ENCODE measurements around the gene NCOA1. TPM values are rescaled to one million over a fixed set of nuclear protein-coding genes. Genes with fewer than 3 reads are reported as not detected.

The NCOA1 gene
- total and polyA plus RNA-seq, 2 donors (not counting 3 experiments of a cell fraction or from before 2014, with no cell fraction given), result 11.4 to 14.1 TPM

DNA sequence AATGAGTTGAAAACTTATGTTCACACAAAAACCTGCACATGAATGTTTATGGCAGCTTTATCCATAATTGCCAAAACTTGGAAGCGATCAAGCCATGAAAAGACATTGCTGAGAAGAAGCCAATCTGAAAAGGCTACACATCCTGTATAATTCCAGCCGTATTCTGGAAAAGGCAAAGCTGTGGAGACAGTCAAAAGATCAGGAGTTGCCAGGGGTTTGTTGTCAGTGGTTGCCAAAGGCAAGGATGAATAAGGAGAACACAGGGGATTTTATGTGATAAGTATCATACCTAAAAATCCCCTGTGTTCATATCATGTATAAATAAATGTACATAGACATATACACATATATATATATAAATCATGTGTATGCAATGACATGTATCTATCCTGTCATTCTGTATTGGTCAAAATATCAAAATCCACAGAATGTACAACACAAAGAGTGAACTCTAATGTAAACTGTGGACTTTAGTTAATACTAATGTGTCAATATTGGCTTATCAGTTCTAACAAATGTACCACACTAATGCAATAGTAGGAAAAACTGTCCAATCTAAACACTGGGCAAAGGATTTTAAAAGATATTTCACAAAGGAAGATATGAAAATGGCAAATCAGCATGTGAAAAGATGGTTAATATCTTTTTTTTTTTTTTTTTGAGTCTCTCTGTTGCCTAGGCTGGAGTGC, 226.4 kb downstream of the NCOA1 start:
- dilution Hi-C loops (cut with MboI; ENCODE audit: extremely low pct_ligation_motif_present, low sequenced_read_pairs), result no loop called here

More for the DNA sequence above, 226.4 kb downstream of the NCOA1 start:
- no peak overlapping the region for H3K27ac ChIP-seq (ENCODE audit: insufficient read depth, low read depth, low read length)
- no peaks in the 10 kb centered on the region for H3K79me2 ChIP-seq (ENCODE audit: control insufficient read depth, insufficient read depth, low read length)
- TF ChIP-seq, protein P1, sequence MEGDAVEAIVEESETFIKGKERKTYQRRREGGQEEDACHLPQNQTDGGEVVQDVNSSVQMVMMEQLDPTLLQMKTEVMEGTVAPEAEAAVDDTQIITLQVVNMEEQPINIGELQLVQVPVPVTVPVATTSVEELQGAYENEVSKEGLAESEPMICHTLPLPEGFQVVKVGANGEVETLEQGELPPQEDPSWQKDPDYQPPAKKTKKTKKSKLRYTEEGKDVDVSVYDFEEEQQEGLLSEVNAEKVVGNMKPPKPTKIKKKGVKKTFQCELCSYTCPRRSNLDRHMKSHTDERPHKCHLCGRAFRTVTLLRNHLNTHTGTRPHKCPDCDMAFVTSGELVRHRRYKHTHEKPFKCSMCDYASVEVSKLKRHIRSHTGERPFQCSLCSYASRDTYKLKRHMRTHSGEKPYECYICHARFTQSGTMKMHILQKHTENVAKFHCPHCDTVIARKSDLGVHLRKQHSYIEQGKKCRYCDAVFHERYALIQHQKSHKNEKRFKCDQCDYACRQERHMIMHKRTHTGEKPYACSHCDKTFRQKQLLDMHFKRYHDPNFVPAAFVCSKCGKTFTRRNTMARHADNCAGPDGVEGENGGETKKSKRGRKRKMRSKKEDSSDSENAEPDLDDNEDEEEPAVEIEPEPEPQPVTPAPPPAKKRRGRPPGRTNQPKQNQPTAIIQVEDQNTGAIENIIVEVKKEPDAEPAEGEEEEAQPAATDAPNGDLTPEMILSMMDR (IDR thresholded peaks at IDR 0.05; ENCODE audit: extremely low read depth in 1 of 2, insufficient read depth in 1 of 2, low read depth in 1 of 2, low read length in 2 of 2), result no peak
- TF ChIP-seq MYC (IDR thresholded peaks at IDR 0.05; ENCODE audit: low read depth, low read length) (no peak), EZH2 (IDR thresholded peaks at IDR 0.05; ENCODE audit: borderline replicate concordance, low read depth, low read length, severe bottlenecking) (no peak), JUN (IDR thresholded peaks at IDR 0.05; ENCODE audit: borderline replicate concordance, insufficient read depth, insufficient read length, low read depth) (no peak), POLR2AphosphoS5 (IDR thresholded peaks at IDR 0.05; ENCODE audit: insufficient read depth, low read depth, low read length) (no peak), POLR2A (IDR thresholded peaks at IDR 0.05; ENCODE audit: low read depth, low read length) (no peak), GATA2 (IDR thresholded peaks at IDR 0.05; ENCODE audit: insufficient read depth, insufficient read length, low read depth, low read length) (no peak), FOS (IDR thresholded peaks at IDR 0.05; ENCODE audit: borderline replicate concordance, insufficient read depth, low read length) (no peak)
- TF ChIP-seq, protein P2, sequence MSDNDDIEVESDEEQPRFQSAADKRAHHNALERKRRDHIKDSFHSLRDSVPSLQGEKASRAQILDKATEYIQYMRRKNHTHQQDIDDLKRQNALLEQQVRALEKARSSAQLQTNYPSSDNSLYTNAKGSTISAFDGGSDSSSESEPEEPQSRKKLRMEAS (IDR thresholded peaks at IDR 0.05; ENCODE audit: insufficient read depth, insufficient read length), result no peak
- no peaks in the 10 kb centered on the region for H3K27me3 ChIP-seq (ENCODE audit: control insufficient read depth in 2 of 2, insufficient read depth in 2 of 2, low read length in 2 of 2)
- H2AFZ ChIP-seq (ENCODE audit: low read depth, low read length), result no peak overlapping the region
- BruUV-seq (replicated peaks), result no TSS peak
- no peak overlapping the region for H3K4me3 ChIP-seq (replicated peaks in 1 of 3; ENCODE audit: insufficient read depth in 1 of 3, low read depth in 1 of 3, low read length in 3 of 3)
- no peaks in the 10 kb centered on the region for H3K9me1 ChIP-seq (replicated peaks; ENCODE audit: control insufficient read depth, extremely low read depth, insufficient read depth, low read length)
- no peak for DNase-seq (ENCODE audit: low read depth, low spot score)
- no peaks in the 10 kb centered on the region for H3K4me1 ChIP-seq (ENCODE audit: control insufficient read depth, extremely low read depth, insufficient read depth, low read length)
- POLR2A ChIA-PET, result no interaction called here
- intact Hi-C loops (cut with micrococcal nuclease), result no loop called here
- H3K9ac ChIP-seq (replicated peaks; ENCODE audit: extremely low read depth, insufficient read depth, low read length), result no peak overlapping the region
- FAIRE-seq, result no peak
- no peaks in the 10 kb centered on the region for H3K36me3 ChIP-seq (ENCODE audit: control insufficient read depth in 2 of 2, extremely low read depth in 1 of 2, insufficient read depth in 2 of 2, low read length in 2 of 2)
- H3K9me3 ChIP-seq (replicated peaks; ENCODE audit: control insufficient read depth, insufficient read depth, low read length), result no peaks in the 10 kb centered on the region
- CTCF ChIA-PET, result no interaction called here
- H4K20me1 ChIP-seq (replicated peaks; ENCODE audit: control insufficient read depth, extremely low read depth, insufficient read depth, low read length), result no peaks in the 10 kb centered on the region
- H3K4me2 ChIP-seq (ENCODE audit: insufficient read depth, low read length), result no peak overlapping the region

Measured in endothelial cell of umbilical vein (primary cell).